GM21447 (cell line): ENCODE results near the gene ITGB1BP2.
"Not testable (repeated sequence)": the region's sequence is repeated elsewhere in the genome, so short reads cannot be mapped to it uniquely, and the experiment has no call there.

ENCODE experiments used
- ATAC-seq: cut with Tn5 transposase; IDR thresholded peaks from one replicate; pipeline ENCODE4 v1.9.1; 2021; ENCODE audit not compliant: unreplicated experiment

The ITGB1BP2 gene

DNA sequence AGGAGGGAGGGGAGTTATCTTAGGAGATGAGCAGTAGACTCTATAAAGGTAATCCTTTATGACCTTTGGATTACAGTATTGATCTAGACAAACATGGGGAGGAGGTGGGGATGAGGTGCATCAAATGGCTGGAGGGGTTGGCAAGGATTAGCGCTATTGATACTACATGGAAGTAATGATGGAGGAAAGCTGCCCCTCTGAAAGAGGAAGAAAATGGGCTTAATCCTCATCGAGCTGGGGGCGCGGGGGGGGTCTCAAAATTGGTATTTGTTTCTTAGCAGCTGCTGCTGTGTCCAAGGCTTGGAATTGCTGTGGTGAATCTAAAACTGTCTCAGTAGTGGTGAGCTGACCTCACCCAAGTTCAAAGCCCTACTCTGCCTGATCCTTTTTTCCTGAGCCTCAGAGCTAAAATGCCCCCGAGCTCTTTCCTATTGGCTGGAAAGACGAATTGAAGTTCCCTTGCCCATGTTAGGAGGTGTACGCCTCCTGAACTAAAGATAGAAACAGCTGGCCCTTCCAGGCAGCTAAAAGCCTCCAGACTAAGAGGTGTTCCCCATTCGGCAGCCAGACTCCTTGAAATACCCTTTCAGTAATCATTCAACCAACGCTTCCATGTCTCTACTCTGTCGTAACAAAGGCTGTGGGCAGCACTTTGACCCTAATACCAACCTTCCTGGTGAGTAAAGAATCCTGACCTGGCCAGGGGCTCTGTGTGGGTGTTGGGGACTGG, at the start of gene ITGB1BP2:
Gene ITGB1BP2 (plus strand): TSS at position 556 of the 730 bp plus-strand sequence. CDS start 57 bp downstream, at position 613.
- ATAC-seq, result no peak

DNA sequence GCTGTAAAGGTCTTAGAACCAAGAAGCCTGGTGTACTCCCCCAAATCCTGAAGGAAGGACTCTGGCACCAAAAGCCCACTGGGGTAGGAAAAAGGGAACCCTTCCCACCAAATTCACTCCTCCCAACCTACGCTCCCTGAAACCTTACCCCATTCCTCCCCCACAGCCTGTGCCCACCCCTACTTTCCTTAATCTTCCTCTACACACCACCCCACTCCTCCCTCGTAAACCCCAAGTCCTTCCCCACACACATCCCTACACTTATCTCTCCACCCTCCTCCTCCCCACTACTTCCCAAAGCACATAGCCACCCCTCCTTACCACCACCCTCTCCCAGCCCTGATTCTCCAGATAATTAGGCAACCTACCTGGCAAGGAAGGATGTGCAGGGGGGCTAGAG, 49.3 kb upstream of the ITGB1BP2 start:
- ATAC-seq, result no peak

DNA sequence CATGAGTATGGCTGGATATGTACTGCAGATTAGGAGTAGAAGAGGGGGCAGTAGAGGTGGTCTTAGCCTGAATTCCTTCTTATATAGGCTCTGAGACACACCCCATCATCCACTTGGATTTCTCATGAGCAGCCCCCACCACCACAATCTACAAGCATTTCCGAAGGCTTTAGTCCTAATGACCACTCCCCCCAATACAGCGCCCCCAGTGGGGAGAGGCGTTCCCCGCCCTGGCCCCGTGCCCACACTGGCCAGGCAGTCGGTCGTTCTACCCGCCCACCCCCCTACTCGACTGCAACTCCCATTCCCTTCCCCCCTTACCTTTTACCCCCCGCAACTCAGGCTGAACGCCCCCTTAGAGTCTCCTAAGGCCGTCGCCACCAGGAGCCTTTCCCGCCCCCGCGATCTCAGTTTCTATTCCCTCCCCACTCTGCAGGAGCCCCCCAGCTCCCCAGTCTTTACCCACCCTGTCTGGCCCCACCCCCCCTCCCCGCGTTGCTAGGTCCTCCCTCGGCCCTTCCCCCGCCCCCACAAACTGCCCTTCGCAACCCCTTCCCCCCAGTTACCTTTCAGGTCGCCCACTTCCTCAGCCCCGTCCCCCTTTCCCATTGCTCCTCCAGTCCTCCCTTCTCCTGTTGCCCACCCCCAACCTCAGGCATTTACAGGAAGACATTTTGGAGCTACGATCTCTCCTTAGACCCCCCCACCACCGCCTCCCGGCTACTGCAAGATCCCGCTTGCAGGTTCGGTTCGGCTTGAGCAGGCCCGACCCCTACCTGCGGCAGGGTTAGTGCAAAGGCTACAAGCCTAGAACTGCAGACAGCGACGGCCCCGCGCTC, 48.1 kb upstream of the ITGB1BP2 start:
- no peak for ATAC-seq

DNA sequence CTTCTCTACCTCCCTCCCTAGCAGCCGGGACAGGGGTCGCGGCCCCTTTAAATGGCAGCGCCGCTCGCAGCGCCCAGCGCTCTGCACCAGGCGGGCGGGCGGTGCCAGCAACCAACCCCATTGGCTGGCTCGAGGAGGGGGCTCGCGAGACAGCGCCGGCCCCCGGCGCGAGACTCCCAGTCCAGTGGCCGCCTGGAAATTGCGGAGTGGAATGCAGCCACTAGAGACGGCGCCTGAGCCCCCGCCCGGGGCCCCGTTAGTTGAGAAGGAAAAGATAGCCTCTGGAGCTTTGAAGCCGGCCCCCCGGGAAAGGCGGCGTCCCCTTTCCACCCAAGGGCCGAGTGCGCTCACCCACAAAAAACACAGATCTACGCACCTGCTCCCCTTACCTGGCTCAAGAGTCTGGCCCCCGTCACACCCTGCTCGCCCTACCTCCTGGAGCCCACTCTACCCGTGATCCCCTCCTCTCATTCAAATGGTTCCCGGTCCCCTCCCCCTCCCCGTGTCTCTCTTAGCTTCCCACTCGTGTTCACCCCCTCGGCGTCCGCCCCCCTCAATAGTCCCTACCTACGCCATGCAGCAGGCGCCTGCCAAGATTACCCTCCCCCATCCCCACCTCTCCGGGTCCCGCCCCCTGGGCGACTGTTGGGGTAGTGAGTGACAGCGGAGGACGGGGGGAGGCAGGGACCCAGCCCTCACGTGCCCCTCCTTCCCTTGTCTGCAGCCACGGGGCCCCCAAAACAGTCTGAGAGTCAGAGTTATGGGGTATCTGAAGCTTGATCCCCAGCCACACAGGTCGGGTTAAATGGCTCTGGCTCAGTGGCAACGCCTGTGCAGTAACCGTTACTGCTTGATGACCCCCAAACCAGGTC, 47.2 kb upstream of the ITGB1BP2 start, which contains the start of gene ZMYM3:
Gene ZMYM3 (minus strand): TSS at position 49 of the 872 bp plus-strand sequence. CDS start 885 bp downstream, outside the sequence.
- ATAC-seq, result peak; percentile 73

DNA sequence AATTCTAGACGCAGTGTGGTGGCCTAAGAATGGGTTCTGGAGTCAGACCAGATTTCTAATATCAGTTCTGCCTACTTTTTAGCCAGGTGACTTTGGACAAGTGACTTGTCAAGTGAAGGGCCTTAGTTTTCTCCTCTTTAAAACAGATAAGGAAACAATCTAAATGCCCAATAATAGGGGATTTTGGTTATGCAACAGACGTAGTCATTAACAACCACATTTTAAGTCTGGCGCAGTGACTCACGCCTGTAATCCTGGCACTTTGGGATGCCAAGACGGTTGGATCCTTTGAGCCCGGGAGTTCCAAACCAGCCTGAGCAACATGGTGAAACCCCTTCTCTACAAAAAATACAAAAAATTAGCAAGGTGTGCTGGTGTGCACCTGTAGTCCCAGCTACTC, 45.5 kb upstream of the ITGB1BP2 start:
- ATAC-seq, result no peak

DNA sequence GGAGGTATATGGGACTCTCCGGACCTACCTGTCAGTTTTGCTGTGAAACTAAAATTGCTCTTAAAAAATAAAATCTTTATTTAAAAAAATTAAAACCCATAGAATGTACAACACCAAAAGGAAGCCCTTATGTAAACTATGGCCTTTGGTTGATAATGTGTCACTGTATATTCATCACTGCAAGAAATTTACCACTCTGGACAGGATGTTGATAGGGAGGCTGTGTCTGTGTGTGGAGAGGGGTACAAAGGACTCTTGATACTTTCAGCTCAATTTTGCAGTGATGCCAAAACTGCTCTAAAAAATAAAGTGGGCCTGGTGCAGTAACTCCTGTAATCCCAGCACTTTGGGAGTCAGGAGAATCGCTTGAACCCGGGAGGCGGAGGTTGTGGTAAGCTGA, 44.7 kb upstream of the ITGB1BP2 start:
- no peak for ATAC-seq

DNA sequence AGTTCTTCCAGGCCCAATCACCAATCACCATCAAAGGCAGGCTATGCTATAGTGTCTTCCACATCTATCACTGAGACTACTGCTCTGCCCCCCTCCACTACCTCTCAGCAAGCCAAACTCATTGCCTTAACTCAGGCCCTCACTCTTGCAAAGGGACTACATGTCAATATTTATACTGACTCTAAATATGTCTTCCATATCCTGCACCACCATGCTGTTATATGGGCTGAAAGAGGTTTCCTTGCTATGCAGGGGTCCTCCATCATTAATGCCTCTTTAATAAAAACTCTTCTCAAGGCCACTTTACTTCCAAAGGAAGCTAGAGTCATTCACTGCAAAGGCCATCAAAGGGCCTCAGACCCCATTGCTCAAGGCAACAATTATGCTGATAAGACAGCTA, 32.9 kb upstream of the ITGB1BP2 start:
- ATAC-seq, result not testable (repeated sequence)

DNA sequence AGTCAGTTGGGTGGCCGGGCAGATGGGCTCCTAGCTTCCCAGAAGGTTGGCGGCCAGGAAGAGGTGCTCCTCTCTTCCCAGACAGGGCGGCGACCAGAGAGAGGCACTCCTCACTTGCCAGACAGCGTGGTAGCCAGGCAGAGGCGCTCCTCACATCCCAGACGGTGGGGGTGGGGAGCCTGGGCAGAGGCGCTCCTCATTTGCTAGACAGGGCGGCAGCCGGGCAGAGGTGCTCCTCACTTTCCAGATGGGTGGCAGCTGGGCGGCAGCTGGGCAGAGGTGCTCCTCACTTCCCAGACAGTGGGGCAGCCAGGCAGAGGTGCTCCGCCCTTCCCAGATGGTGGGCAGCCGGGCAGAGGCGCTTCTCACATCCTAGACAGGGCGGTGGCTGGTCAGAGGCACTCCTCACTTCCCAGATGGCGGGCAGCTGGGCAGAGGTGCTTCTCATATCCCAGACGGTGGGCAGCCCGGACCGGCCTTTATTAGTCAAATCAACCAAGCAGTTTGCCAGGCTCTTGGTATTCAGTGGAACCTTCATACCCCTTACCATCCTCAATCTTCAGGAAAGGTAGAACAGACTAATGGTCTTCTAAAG, 31.7 kb upstream of the ITGB1BP2 start:
- ATAC-seq, result no peak

DNA sequence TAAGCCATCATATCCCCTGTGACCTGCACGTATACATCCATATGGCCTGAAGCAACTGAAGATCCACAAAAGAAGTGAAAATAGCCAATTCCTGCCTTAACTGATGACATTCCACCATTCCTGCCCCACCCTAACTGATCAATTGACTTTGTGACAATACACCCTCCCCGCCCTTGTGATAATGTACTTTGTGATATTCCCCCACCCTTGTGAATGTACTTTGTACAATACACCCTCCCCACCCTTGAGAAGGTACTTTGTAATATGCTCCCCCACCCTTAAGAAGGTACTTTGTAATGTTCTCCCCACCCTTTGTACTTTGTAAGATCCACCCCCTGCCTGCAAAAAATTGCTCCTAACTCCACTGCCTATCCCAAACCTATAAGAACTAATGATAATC, 29.2 kb upstream of the ITGB1BP2 start:
- not testable (repeated sequence) for ATAC-seq

DNA sequence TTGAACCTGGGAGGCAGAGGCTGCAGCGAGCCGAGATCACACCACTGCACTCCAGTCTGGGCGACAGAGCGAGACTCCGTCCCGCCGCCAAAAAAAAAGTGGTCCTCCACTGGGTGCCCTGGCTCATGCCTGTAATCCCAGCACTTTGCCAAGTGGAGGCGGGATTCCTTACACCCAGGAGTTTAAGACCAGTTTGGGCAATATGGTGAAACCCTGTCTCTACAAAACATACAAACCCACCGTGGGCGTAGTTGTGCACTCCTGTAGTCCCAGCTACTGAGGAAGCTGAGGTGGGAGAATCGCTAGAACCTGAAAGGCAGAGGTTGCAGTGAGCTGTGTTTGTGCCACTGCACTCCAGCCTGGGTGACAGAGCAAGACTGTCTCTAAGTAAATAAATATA, 20.2 kb upstream of the ITGB1BP2 start:
- not testable (repeated sequence) for ATAC-seq

DNA sequence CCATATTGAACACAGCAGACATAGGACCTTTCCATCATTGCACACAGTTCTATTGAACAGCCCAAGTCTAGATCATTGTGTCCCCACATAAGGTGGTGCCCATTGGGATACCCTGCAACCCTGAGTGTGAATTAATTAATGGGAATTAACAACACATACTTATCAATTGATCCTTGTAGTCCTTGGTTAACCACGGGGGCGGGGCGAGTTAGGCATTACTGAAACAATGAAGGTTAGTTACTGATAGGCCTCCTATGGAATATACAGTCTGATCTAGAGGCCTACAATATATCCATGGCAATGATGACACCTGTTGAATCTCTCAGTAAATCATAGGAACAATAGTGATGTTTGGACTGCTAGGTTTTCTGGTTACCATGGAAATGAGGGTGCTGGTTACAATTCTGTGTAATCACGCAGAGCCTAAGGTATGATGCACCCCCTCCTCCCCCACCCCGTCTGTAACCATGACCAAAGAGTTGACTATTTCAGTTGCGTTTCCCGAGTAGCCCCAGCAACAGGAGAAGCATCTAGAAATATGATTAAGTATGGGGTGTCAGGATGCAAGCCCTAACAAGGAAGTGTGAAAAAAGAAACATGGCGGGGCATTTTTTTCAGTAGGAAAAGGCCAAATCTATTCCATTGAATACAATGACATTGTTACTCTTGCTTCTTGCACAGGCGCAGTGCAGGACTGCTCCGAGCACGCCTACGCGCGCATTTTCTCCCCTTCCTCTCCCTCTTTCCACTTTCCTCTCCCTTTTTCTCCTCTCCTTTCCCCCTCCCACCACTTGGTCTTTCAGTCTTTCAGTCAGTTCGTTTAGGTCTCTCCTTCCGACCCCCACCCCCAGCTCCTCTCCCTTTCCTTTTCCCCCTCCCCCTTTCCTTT, 18.8 kb upstream of the ITGB1BP2 start:
- ATAC-seq, result peak; percentile 45

DNA sequence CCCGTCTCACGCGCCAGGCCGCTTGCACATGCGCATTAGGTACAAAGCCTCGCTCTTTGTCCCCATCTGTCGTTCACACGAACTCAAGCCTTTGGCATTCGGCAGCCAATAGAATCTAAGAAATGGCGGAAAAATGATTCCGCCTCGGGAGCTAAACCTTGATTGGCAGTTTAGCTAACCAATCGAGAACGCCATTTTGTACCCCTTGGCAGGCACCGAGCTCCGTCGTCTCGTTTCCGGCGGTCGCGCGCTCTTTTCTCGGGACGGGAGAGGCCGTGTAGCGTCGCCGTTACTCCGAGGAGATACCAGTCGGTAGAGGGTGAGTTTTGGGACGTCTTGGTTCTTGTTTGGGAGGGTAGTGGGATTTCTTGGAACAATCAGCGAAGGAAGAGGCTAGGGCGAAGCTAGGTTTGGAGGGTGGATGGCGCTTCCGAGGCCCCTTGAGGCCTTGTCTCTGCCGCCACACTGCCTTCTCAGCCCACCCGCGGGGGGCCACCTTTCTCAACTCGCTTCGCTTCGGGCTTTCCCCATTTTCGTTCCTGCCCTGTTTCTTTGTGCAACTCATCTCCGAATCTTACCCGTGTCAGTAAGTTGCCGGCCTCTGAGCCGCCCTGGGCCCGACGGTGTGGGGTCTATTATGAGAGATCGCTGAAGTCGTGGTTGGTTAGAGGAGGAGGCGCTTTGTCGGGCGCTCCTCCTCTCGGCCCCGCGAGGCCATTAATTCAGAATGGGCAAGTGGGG, 18.0 kb upstream of the ITGB1BP2 start, which contains the start of gene NONO:
Gene NONO (plus strand): TSS at position 233 of the 741 bp plus-strand sequence. CDS start 7,003 bp downstream, outside the sequence.
- ATAC-seq, result peak; percentile 84

DNA sequence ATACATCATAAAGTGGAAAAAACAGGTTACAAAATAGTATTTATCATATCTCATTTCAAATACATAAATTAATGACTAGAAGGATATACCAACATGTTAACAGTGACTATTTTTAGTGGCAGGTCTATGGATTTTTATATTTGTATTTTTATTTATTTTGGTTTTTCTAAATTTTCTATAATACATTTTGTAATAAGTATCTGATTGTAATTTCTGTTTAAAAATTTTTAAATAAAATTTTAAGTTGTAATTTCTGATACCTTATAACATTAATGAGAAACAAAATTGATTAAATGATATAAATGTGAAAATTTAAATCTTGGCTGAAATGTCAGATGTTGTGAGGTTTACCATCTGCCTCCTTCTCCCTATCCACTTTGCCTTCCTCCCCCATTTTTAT, 15.6 kb upstream of the ITGB1BP2 start:
- ATAC-seq, result no peak

DNA sequence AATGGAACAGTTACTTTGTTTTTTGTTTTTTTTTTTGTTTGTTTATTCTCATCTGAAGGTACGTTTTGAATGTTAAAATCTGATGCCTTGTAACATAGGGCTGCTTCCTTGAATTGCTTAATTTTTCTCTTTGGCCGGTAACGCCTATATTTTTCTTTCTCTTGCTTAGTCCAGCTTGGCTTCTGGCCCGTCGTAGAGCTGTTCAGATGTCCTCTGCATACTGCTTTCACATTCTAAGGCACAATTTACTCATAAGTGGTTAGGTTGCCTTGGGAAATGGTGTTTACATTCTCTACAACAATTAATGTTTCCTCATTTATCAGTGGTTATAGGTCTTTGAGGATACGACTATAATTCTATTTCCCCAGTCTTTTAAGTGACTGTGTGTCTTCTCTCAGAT, 10.2 kb upstream of the ITGB1BP2 start:
- no peak for ATAC-seq

DNA sequence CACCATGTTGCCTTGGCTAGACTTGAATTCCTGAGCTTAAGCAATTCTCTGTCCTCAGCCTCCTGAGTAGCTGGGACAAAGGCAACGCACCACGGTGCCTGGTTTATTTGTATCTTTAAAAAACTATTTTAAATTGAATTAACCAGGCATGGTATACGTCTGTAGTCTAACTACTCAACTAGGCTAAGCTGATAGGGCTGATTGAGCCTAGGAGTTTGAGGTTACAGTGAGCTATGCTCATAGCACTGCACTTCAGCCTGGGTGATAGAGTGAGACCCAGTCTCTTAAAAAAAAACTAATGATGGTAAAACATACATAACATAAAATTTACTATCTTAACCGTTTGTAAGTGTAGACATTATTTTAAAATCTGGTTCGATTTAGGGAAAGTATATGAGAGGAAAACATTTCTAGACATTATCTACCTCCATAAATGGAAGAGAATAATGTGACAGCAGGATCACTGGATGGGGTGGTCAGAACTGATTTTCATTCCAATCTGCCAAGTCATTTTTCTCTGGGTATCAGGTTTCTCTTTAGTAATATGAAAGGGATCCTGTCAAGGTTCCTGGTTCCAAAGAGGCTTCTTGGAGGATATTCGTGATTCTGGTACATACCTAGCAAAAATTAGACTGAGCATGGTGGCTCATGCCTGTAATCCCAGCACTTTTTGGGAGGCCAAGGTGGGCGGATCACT, 8.7 kb upstream of the ITGB1BP2 start:
- ATAC-seq, result no peak

DNA sequence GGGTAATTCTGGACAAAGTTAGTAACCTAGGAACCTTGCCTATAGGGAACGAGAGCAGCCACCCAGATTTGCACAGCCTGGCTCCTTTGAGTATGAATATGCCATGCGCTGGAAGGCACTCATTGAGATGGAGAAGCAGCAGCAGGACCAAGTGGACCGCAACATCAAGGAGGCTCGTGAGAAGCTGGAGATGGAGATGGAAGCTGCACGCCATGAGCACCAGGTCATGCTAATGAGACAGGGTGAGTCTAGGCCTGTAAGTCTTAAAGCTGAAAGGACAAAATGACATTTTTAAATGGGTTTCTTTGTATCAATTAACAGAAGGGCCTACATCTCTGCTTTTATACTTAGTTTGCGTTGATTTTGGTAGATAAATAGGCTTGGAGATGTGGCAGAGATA, 4.7 kb upstream of the ITGB1BP2 start:
- no peak for ATAC-seq

DNA sequence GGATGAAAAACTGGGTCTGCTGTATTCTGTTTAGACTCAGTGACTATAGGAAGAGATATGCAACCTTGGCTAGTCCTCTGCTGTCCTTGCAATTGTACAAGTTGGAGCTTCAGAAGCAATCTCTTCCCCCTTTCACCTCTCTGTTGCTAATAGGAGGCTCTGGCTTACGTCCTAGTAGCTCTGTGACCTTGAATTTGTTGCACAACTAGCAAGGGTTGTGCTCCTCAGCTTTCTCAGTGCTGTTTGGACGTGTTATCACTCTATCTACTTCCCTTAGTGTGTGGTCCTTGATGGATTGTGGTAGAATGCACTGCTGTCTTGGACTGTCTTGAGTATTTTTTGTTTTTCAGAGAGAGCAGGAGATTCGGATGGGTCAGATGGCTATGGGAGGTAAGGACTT, 3.4 kb upstream of the ITGB1BP2 start:
- no peak for ATAC-seq

DNA sequence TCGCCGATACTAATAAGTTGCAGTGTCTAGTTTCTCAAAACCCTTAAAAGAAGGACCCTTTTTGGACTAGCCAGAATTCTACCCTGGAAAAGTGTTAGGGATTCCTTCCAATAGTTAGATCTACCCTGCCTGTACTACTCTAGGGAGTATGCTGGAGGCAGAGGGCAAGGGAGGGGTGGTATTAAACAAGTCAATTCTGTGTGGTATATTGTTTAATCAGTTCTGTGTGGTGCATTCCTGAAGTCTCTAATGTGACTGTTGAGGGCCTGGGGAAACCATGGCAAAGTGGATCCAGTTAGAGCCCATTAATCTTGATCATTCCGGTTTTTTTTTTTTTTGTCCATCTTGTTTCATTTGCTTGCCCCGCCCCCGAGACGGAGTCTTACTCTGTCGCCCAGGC, 1.5 kb upstream of the ITGB1BP2 start:
- ATAC-seq, result not testable (repeated sequence)
